ENCODE measurements around the gene TMEM179. TPM values are rescaled to one million over a fixed set of nuclear protein-coding genes. Genes with fewer than 3 reads are reported as not detected.

Gene TMEM179
- total and polyA plus RNA-seq, 9 donors: 0.19 to 0.30 (median 0.22) TPM; not detected in 6

GRCh38 chr14:104549536-104550339 lies 54.8 kb downstream of the TMEM179 start:
- Histone ChIP-seq H3K4me3 (no peak overlapping the region), H3K27me3 (no peaks in the 10 kb centered on the region), H3K4me1 (ENCODE audit: insufficient read depth) (no peaks in the 10 kb centered on the region), H3K36me3 (no peaks in the 10 kb centered on the region), H3K9me3 (no peaks in the 10 kb centered on the region), H3K27ac (no peak overlapping the region)
- peak in 1 of 5 donors; percentile 5 for DNase-seq
- intact Hi-C loops (cut with DNase I): no loop called here
- WGBS, 3 donors: 84 to 89% (median 85%) methylated on average over 8 of the region's 8 CpGs
- TF ChIP-seq EP300 (IDR thresholded peaks at IDR 0.05): no peak
- TF ChIP-seq POLR2A (IDR thresholded peaks at IDR 0.05): no peak
- TF ChIP-seq CTCF (IDR thresholded peaks at IDR 0.05): no peak

- no peak overlapping the region for H3K4me3 ChIP-seq
- intact Hi-C loops (cut with DNase I): no loop called here
- no peaks in the 10 kb centered on the region for H3K4me1 ChIP-seq (ENCODE audit: insufficient read depth)
- no peak overlapping the region for H3K27ac ChIP-seq
- H3K27me3 ChIP-seq: no peaks in the 10 kb centered on the region
- H3K9me3 ChIP-seq: no peaks in the 10 kb centered on the region
- DNase-seq: peak in 2 of 5 donors; percentile 1 to 10
- WGBS, 3 donors: 37 to 47% (median 43%) methylated on average over 10 to 15 of the region's 15 CpGs
- TF ChIP-seq CTCF (IDR thresholded peaks at IDR 0.05): no peak
- TF ChIP-seq POLR2A (IDR thresholded peaks at IDR 0.05): no peak
- TF ChIP-seq EP300 (IDR thresholded peaks at IDR 0.05): no peak
- no peaks in the 10 kb centered on the region for H3K36me3 ChIP-seq
These were observed 55.6 kb downstream of the TMEM179 start for GRCh38 chr14:104548802-104549535.

- no peak overlapping the region for H3K27ac ChIP-seq
- no peaks in the 10 kb centered on the region for H3K9me3 ChIP-seq
- DNase-seq: peak in 1 of 5 donors; percentile 8
- intact Hi-C loops (cut with DNase I): no loop called here
- H3K4me1 ChIP-seq (ENCODE audit: insufficient read depth): no peaks in the 10 kb centered on the region
- no peak overlapping the region for H3K4me3 ChIP-seq
- no peaks in the 10 kb centered on the region for H3K36me3 ChIP-seq
- TF ChIP-seq EP300 (IDR thresholded peaks at IDR 0.05) (no peak), CTCF (IDR thresholded peaks at IDR 0.05) (no peak), POLR2A (IDR thresholded peaks at IDR 0.05) (no peak)
- WGBS, 3 donors: 85 to 93% (median 88%) methylated on average over 11 to 14 of the region's 14 CpGs
- H3K27me3 ChIP-seq: no peaks in the 10 kb centered on the region
These were observed 56.4 kb downstream of the TMEM179 start for GRCh38 chr14:104547998-104548700.

DNA sequence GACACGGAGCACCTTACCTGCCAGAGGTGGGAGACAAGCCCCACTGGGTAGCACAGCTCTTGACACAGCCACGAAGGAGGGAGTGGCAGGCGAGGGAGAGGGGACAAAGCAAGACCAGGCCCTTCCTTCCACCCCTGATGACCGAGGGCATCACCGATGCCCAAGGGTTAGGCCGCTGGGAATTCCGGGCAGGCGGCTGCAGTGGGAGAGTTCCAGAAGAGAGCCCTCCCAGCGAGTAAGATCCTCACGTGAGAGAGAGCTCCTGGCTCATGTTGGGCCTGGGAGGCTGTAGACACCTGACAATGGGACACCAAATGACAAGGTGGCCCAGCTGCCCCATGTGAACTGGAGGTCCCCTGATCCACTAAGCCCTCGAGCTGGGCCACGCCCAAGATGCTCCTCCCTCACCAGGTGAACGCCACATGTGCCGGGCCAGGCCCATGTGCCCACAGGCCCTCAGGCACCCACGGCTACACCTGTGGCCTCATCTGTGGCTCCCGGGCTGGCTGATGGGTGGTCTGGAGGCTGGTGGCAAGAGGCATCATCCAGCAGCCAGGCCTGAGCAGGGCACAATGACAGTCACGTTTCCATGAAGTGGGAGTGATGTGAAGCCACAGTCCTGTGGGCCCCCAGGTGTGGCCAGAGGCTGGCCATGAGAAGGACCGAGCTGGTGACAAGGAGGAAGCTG lies 57.1 kb downstream of the TMEM179 start:
- H3K27me3 ChIP-seq: no peaks in the 10 kb centered on the region
- peak in 1 of 5 donors; percentile 7 for DNase-seq

More for the DNA sequence above, 57.1 kb downstream of the TMEM179 start:
- Histone ChIP-seq H3K9me3 (no peaks in the 10 kb centered on the region), H3K4me1 (ENCODE audit: insufficient read depth) (no peaks in the 10 kb centered on the region), H3K27ac (no peak overlapping the region), H3K4me3 (no peak overlapping the region), H3K36me3 (no peaks in the 10 kb centered on the region)
- TF ChIP-seq CTCF (IDR thresholded peaks at IDR 0.05) (no peak), EP300 (IDR thresholded peaks at IDR 0.05) (no peak), POLR2A (IDR thresholded peaks at IDR 0.05) (no peak)
- 86 to 90% (median 89%) methylated on average over 18 of the region's 18 CpGs for WGBS, 3 donors
- intact Hi-C loops (cut with DNase I): no loop called here

Data from ovary (tissue), 9 donors.